OCI-M2 (cell line): ENCODE results near the gene HEATR3.

Source experiments
- DNase-seq: peaks from one replicate; lab custom pipeline; 2025; ENCODE audit not compliant: unreplicated experiment; lab: John Stamatoyannopoulos, UW

Gene HEATR3

GRCh38 chr16:50152807-50153595 lies 87.2 kb downstream of the HEATR3 start, which contains the start of gene TENT4B:
TENT4B (plus strand) TSS chr16:50153306; CDS start chr16:50153622, 316 bp downstream.
- no peak for DNase-seq

DNA sequence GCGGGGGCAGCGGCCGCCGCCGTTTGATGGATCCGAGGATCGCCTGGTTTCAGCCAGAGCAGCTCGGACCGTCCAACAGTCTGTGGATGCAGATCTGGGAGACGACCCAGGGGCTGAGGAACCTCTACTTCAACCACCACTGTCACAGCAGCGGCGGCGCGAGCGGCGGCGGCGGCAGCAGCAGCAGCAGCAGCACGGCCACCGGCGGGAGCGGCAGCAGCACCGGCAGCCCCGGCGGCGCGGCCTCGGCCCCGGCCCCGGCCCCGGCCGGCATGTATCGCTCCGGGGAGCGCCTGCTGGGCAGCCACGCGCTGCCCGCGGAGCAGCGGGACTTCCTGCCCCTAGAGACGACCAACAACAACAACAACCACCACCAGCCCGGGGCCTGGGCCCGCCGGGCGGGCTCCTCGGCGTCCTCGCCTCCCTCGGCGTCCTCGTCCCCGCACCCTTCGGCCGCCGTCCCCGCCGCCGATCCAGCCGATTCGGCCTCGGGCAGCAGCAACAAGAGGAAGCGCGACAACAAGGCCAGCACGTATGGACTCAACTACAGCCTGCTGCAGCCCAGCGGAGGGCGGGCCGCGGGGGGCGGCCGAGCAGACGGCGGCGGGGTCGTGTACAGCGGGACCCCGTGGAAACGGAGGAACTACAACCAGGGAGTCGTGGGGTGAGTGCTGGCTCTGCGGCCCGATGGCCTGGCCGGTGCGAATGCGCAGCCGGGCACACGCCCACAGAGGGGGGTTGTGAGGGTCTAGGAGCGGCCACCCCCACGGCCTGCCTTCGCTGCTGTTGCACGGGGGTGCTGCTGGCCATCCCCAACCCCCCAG lies 88.0 kb downstream of the HEATR3 start:
- no peak for DNase-seq

GRCh38 chr16:50154420-50154950 lies 88.7 kb downstream of the HEATR3 start:
- DNase-seq = no peak

DNA sequence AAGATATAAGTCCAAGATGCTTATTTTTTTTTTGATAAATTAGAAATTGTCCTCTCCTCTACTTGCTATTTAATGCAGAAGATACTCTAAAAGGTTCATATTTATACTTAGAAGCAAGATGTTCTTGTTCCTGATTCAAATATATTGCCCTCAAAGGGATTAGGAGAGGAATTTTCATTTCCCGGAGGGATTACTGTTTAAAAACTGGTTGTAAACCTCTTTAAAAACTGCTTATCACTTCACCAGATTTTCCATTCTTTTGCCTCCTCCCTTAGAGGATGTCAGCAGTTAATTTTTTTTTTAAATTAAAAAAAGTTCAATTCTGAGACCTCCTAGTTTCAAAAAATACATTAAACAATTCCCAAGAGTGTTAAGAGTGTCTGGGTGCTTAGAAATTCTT lies 90.2 kb downstream of the HEATR3 start:
- no peak for DNase-seq
